Measurements from ENCODE around the gene SLC9A2.

Gene SLC9A2

GRCh38 chr2:102621630-102622029 is 2.3 kb downstream of the SLC9A2 start:
- no peak for DNase-seq

DNA sequence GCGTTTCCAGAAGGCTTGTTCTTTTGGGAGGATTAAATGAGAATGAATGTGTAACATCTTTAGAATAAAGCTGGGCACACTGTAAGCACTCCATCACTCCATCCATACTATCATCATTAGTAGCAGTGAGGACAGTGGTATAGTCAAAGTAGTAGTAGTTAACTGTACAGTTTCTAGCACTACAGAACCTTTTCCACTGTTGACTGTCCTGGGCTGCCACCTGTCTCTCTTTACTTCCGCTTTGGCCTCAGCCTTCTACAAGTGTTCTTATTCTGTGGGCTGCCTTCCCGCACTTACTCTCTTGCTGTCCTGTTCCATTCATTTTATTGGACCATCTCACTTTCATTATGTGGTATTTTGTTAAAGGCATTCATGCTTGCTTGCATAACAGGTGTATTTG is 3.3 kb downstream of the SLC9A2 start:
- DNase-seq, result no peak

DNA sequence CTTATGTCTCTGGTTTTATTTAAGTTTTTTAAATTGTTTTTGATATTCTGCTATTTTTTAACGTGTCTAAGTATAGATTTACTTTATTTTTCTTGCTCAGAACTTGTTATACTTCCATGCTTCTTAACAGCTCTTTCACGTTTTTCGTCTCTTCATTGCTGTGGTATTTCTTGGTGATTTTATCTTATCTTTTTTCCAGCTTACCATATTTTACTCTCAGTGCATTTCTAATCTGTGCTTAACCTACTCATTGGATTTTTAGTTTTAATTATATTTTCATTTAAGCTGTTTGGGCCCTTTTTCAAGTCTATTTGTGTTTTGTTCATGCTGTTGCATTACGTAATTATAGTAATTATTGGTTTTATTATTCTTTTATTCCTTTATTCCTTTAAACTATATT is 11.1 kb downstream of the SLC9A2 start:
- no peak for DNase-seq

- no peak for DNase-seq
Measured at GRCh38 chr2:102632380-102633175, 13.2 kb downstream of the SLC9A2 start.

GRCh38 chr2:102634831-102635241 is 15.5 kb downstream of the SLC9A2 start:
- no peak for DNase-seq

GRCh38 chr2:102635317-102635716 is 16.0 kb downstream of the SLC9A2 start:
- no peak for DNase-seq

- no peak for DNase-seq
Measured at GRCh38 chr2:102636283-102636907, 17.0 kb downstream of the SLC9A2 start.

DNA sequence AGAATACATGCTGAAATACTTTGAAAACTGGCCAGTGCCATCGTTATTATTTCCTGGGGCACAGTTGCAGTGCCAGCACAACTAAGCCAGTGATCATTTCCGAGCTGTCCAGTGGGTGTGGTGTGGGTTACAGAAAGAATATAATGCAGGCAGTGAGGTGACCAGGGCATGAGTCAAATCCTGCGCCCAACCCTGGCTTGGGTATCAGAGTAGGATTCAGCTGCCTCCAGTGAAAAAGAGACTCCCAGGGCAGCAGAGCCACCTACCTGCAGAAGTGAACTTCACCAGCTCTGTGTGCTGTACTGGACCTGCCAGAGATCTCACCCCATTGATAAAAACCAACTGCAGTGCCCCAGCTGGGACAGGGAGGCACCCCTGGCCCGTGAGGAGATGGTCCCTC is 18.0 kb downstream of the SLC9A2 start:
- no peak for DNase-seq

DNA sequence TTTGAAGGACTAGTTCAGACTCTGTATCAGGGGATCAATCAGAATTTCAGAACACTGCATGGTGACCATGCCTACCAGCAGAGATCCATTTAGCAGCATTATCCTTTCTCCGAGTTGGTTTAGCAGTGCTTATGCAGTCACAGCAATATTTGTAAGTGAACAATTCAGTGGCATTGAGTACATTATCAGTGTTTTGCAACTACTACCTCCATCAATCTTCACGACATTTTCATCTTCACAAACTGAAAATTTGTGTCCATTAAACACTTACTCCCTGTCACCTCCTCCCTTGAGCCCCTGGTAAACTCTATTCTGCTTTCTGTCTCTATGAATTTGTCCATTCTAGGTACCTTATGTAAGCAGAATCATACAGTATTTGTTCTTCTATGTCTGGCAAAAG is 20.1 kb downstream of the SLC9A2 start:
- no peak for DNase-seq

GRCh38 chr2:102652126-102652525 is 32.8 kb downstream of the SLC9A2 start:
- DNase-seq, result no peak

DNA sequence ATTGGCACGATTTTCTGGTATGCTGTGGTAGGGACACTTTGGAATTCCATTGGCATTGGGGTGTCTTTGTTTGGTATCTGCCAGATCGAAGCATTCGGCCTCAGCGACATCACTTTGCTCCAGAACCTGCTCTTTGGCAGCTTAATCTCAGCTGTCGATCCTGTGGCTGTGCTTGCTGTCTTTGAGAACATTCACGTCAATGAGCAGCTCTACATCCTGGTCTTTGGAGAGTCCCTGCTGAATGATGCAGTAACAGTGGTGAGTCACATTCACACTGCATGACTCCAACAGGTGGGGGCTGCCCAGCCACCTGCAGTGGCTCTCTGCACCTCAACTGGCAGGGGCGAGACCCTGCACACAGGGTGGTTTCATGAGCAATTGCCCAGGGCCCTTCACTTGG is 38.4 kb downstream of the SLC9A2 start:
- no peak for DNase-seq

DNA sequence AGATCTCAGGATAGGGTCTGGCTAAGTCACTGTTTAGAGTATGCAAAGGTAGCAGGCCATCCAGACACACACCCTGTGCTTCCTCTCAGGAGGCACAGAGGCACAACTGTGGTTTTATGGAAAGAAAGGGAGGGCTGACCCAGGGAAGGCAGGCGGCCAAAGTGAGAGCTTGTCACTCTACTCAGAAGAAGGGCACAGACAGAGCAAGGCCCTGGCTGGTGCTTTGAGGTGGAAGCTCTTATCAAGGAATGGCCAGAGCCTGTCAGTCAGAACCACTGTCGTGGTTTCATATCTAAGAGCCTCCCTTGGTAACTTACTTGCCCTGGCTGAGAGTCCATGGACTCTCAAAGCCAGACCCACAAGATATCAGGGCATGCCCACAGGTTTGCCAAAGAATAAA is 40.7 kb downstream of the SLC9A2 start:
- DNase-seq, result no peak

GRCh38 chr2:102660574-102660973 is 41.2 kb downstream of the SLC9A2 start:
- no peak for DNase-seq

- no peak for DNase-seq
Measured at GRCh38 chr2:102661846-102662245, 42.5 kb downstream of the SLC9A2 start.

DNA sequence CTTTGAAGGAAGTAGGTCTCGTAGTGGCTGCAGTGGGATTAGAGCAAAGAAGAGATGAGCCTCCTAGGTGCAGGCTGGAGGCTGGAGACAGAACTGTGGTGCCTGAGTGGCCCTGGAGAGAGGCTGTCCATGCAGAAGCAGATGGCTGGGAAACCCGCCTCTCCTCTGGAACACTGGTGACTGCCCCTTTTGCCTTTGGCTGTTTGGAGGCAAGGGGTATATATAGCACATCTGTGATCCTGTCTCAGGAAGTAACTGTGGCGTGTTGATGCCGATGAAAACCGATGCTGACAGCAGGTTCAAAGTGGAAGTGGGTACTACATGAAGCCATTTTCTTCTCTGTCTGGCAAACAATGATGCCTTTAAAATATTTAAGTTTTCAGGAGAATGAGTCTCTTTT is 43.5 kb downstream of the SLC9A2 start:
- no peak for DNase-seq

GRCh38 chr2:102663381-102663780 is 44.0 kb downstream of the SLC9A2 start:
- no peak for DNase-seq

DNA sequence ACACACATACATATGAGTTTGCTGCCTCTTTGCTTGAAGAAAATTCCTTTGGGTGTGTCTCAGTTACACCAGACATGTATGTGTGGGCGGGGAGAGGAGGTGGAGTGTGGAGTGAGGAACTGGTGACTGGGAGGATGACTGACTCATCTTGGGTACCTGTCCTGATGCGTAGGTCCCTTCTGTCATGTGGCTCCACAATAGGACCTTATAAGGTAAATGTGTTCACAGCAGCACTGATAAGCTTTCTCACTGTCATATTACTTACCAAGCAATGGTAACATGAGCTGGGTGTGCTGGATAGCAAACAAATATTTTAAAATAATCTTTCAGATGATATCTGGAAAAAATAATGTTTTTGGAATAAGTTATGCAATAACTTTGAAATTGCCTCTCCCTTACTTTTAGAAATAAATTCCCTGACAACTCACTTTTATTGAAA is 45.1 kb downstream of the SLC9A2 start:
- DNase-seq, result no peak

DNA sequence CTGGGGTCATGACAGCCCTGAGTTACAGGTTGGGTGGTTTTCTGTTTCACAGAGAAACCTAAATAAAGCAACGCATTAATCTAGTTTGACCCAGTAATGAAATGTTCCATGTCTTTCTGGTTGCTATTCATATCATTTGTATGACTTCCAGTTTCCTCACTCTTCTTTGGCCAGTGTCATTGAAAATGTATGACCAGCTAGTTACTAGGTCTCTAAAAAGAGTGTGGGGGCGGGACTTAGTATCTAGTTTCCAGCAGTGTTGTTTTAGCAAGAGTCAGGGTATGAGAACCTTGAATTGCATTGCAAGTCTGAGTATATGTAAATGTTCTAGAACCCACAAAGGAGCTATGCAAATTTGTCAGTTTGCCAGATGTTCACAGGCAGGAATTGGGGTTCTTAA is 47.7 kb downstream of the SLC9A2 start:
- no peak for DNase-seq

DNA sequence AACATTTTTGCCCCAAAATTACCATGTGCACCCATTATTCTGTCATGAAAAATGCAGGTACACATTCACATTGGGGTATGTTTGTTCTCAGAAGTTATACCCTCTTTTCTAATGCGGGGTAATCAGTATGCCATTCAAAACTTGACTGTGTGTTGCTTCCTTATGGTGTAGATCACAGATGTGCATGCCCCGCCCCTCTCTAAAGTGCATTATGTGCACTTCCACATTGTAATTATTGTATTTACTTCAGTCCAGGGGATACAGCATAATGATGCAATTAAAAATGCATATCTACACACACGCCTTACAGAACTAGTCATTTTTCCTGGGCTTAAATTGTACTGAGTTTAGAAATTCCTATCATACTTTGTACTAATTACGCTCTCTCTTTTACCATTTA is 48.8 kb downstream of the SLC9A2 start:
- DNase-seq, result no peak

- DNase-seq, result no peak
Measured at GRCh38 chr2:102669401-102669800, 50.0 kb downstream of the SLC9A2 start.

DNA sequence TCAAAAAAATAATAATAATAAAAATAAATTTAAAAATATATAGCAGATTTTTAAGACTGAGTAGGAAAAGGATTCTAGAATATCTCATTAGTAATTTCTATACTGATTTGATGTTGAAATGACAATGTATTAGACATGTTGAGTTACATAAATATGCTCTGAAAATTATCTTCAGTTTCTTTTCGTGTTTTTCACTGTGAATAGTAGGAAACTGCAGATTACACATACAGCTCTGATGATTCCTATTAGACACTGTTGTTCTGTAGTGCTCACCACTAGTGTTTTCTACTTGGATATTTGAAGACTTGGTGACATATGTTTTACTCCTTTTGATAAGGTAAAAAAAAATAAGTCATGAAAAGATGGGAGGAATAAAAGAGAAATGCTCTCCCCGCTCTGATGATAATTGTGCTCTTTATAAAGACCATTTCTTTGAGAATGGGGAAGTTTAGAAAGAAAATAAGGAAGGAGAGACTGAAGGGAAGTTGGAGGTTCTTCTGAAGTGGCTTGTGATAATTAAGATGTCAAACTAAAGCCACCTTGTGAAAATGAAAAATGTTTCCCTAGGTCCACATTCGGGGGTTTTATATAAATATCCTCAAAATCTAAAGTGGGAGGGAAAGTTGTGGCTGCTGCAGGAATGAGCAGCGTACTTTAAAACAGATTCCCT is 52.9 kb downstream of the SLC9A2 start:
- no peak for DNase-seq

GRCh38 chr2:102674370-102674769 is 55.0 kb downstream of the SLC9A2 start:
- DNase-seq, result no peak

GRCh38 chr2:102674836-102675235 is 55.5 kb downstream of the SLC9A2 start:
- DNase-seq, result no peak

Measured in activated CD8-positive, alpha-beta memory T cell treated with anti-CD3 and anti-CD28 coated beads, Interleukin-2, amount 50 U/mL, for 48 hours (primary cell).